ENCODE data around the gene ARSB.

Gene ARSB

DNA sequence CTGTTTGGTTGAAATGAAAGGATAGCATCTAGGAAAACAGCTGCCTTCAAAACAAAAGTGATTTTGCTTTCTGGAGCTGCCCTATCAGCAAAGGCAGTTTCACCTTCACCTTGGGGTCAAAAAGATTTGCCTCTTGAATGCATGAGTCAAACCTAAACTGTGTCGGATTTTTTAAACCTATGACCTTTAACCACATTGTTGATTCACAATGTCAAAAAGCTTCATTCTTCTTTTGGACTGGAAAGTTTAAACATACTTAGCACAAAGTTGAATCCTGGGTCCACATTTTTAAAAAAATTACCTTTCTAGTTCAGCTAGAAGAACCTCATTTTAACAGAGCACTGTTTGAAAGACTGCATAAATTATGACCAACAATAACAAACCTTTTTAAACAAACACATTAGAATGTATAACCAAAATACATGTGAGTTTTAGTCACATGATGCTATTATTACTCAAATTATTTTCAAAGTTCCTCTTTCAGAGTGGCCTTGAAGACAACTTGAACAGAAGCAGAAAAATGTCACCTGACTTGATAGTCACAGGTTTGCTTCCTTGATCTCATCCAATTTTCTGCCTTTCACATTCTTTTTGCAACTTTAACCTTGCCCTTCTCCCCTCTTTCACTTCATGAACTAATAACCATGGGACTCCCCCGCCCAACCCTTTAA lies 226.8 kb downstream of the ARSB start:
- no peaks in the 10 kb centered on the region for H3K27me3 ChIP-seq (ENCODE audit: control insufficient read depth, low read length)
- H3K27ac ChIP-seq (ENCODE audit: low read depth, low read length): peak overlapping the region; percentile 64
- peaks cover 78% of the 10 kb centered on the region for H3K4me1 ChIP-seq (ENCODE audit: control insufficient read depth, low read length)
- H3F3A ChIP-seq (ENCODE audit: control insufficient read depth, insufficient read depth): peaks cover 8% of the 10 kb centered on the region; the same call in 1 of the 2 replicates
- peak overlapping the region; percentile 61 for H3K4me2 ChIP-seq (ENCODE audit: low read length)
- no peaks in the 10 kb centered on the region for H3K9me3 ChIP-seq (ENCODE audit: control insufficient read depth, insufficient read depth, low read length)
- no peaks in the 10 kb centered on the region for H4K20me1 ChIP-seq (ENCODE audit: control insufficient read depth, insufficient read depth, low read depth, low read length)
- H3K79me2 ChIP-seq (ENCODE audit: control insufficient read depth, low read length): no peaks in the 10 kb centered on the region
- no peak for TF ChIP-seq EZH2phosphoT487 (IDR thresholded peaks at IDR 0.05; ENCODE audit: borderline replicate concordance, low read length)
- TF ChIP-seq, protein P1, sequence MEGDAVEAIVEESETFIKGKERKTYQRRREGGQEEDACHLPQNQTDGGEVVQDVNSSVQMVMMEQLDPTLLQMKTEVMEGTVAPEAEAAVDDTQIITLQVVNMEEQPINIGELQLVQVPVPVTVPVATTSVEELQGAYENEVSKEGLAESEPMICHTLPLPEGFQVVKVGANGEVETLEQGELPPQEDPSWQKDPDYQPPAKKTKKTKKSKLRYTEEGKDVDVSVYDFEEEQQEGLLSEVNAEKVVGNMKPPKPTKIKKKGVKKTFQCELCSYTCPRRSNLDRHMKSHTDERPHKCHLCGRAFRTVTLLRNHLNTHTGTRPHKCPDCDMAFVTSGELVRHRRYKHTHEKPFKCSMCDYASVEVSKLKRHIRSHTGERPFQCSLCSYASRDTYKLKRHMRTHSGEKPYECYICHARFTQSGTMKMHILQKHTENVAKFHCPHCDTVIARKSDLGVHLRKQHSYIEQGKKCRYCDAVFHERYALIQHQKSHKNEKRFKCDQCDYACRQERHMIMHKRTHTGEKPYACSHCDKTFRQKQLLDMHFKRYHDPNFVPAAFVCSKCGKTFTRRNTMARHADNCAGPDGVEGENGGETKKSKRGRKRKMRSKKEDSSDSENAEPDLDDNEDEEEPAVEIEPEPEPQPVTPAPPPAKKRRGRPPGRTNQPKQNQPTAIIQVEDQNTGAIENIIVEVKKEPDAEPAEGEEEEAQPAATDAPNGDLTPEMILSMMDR (IDR thresholded peaks at IDR 0.05; ENCODE audit: low read depth, low read length, poor library complexity, severe bottlenecking): no peak
- H3K9me2 ChIP-seq (replicated peaks; ENCODE audit: control insufficient read depth, low read length): no peaks in the 10 kb centered on the region
- H3K36me3 ChIP-seq (ENCODE audit: control insufficient read depth, low read length): peaks cover 9% of the 10 kb centered on the region; the same call in 1 of the 2 replicates
- peak overlapping the region; percentile 49 for H3K4me3 ChIP-seq (ENCODE audit: low read length)

DNA sequence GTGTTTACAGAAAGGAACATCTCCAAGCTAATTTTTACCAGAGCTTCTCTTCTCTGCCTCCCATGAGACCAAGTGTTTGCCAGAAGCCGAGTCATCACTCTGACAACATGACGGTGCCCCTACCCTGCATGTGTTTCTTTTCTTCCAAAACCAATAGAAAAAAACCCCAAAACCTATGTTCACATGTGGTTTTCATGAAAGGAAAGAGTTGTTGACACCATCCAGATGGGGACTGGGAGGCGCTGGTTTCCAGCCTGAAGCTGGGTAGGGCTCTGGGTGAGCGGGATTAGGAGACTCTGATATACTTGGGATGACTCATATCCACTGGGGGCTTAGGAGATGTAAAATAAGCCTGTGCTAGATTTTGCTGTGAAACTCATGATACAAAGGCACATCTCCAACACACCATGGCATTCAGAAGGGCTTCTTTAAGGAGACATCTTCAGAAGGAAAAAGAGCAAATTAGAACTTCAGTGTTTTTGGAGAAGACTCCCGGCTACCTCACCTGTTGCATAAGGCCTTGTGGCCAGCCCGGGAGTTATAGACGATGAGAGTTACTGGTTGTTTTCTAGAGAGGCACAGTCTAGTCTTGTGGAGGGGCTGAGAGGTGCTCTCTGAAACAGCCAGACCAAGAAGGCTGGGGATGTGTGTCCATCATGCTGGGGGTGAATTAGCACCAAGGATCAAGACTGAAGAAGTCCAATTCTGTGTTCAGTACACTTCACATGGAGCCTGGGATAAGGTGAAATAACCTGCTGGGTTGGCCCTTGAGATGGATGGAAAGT lies 227.6 kb downstream of the ARSB start:
- H3K4me3 ChIP-seq (ENCODE audit: low read length): peak overlapping the region; percentile 49
- peak overlapping the region; percentile 64 for H3K27ac ChIP-seq (ENCODE audit: low read depth, low read length)
- H3K4me2 ChIP-seq (ENCODE audit: low read length): peak overlapping the region; percentile 61

DNA sequence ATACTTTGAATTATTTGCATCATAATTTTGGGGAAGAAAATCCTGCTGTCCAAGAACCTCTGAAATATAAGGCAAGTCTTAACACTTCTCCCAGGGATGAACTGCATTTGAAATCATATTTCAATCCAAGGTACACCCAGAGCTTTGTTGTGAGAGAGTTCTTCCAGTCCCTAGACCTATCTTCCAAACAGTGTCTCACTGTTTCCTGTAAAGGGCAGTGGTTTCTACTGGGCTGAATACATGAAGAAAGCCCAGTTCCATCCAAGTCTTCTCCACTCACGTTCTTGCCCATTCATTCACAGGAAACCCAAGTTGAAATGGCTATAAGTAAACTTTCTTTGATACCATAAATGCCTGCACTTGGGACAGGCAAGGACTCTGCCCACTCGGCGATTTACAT lies 228.3 kb downstream of the ARSB start:
- H4K20me1 ChIP-seq (ENCODE audit: control insufficient read depth, insufficient read depth, low read depth, low read length): no peaks in the 10 kb centered on the region
- peaks cover 72% of the 10 kb centered on the region for H3K4me1 ChIP-seq (ENCODE audit: control insufficient read depth, low read length)
- no peak overlapping the region for H3K27ac ChIP-seq (ENCODE audit: low read depth, low read length)
- no peaks in the 10 kb centered on the region for H3K9me3 ChIP-seq (ENCODE audit: control insufficient read depth, insufficient read depth, low read length)
- TF ChIP-seq, protein P1 (IDR thresholded peaks at IDR 0.05; ENCODE audit: low read depth, low read length, poor library complexity, severe bottlenecking): no peak
- no peak for TF ChIP-seq EZH2phosphoT487 (IDR thresholded peaks at IDR 0.05; ENCODE audit: borderline replicate concordance, low read length)
- no peaks in the 10 kb centered on the region for H3K27me3 ChIP-seq (ENCODE audit: control insufficient read depth, low read length)
- 0 out of 2 replicates have a peak overlapping the region, but pooled peaks have one; percentile 61 for H3K4me2 ChIP-seq (ENCODE audit: low read length)
- peaks cover 9% of the 10 kb centered on the region; the same call in 1 of the 2 replicates for H3K36me3 ChIP-seq (ENCODE audit: control insufficient read depth, low read length)
- no peaks in the 10 kb centered on the region for H3K79me2 ChIP-seq (ENCODE audit: control insufficient read depth, low read length)
- H3K9me2 ChIP-seq (replicated peaks; ENCODE audit: control insufficient read depth, low read length): no peaks in the 10 kb centered on the region
- H3F3A ChIP-seq (ENCODE audit: control insufficient read depth, insufficient read depth): peaks cover 8% of the 10 kb centered on the region; the same call in 1 of the 2 replicates
- no peak overlapping the region for H3K4me3 ChIP-seq (ENCODE audit: low read length)

More for the DNA sequence above, 227.6 kb downstream of the ARSB start:
- Histone ChIP-seq H3K36me3 (ENCODE audit: control insufficient read depth, low read length) (peaks cover 9% of the 10 kb centered on the region; the same call in 1 of the 2 replicates), H3K4me1 (ENCODE audit: control insufficient read depth, low read length) (peaks cover 76% of the 10 kb centered on the region), H4K20me1 (ENCODE audit: control insufficient read depth, insufficient read depth, low read depth, low read length) (no peaks in the 10 kb centered on the region), H3F3A (ENCODE audit: control insufficient read depth, insufficient read depth) (peaks cover 8% of the 10 kb centered on the region; the same call in 1 of the 2 replicates), H3K27me3 (ENCODE audit: control insufficient read depth, low read length) (no peaks in the 10 kb centered on the region), H3K9me2 (replicated peaks; ENCODE audit: control insufficient read depth, low read length) (no peaks in the 10 kb centered on the region), H3K79me2 (ENCODE audit: control insufficient read depth, low read length) (no peaks in the 10 kb centered on the region), H3K9me3 (ENCODE audit: control insufficient read depth, insufficient read depth, low read length) (no peaks in the 10 kb centered on the region)
- TF ChIP-seq, protein P1 (IDR thresholded peaks at IDR 0.05; ENCODE audit: low read depth, low read length, poor library complexity, severe bottlenecking): no peak
- no peak for TF ChIP-seq EZH2phosphoT487 (IDR thresholded peaks at IDR 0.05; ENCODE audit: borderline replicate concordance, low read length)
